H1 (cell line): ENCODE data around the gene FRA10AC1. TPM values are rescaled to one million over a fixed set of nuclear protein-coding genes. Genes with fewer than 3 reads are reported as not detected.
A peak's percentile ranks its signal among the peaks of the same experiment; 100 is the strongest.

Experiments
- ASH2L ChIP-seq: fragments of 200-600, 300-600 bp; sonication (generic); IDR thresholded peaks from one replicate; pipeline ENCODE4 v1.7.1; 2017; ENCODE audit warnings: low read length
- ATF3 ChIP-seq: IDR thresholded peaks from 2 replicates; pipeline ENCODE4 v1.6.1; 2011; ENCODE audit warnings: low read depth, mild to moderate bottlenecking, low read length; ENCODE audit not compliant: insufficient read depth
- BCL11A ChIP-seq, 2 experiments: IDR thresholded peaks; one replicate each; pipeline ENCODE4 v1.6.1; 2011; ENCODE audit warnings: low read depth in 2 of 2, low read length in 2 of 2, mild to moderate bottlenecking in 2 of 2
- CHD2 ChIP-seq: IDR thresholded peaks from 2 replicates; pipeline ENCODE4 v1.6.1; 2012; ENCODE audit warnings: low read length, improper control_type of control experiment
- CTBP2 ChIP-seq: IDR thresholded peaks from 2 replicates; pipeline ENCODE4 v1.7.0; 2011; ENCODE audit warnings: borderline replicate concordance, mild to moderate bottlenecking, moderate library complexity, mixed read lengths, low read length; ENCODE audit not compliant: insufficient read depth, insufficient read length
- EGR1 ChIP-seq: IDR thresholded peaks from 2 replicates; pipeline ENCODE4 v1.6.1; 2011; ENCODE audit warnings: low read depth, low read length, borderline replicate concordance
- HDAC6 ChIP-seq: IDR thresholded peaks from one replicate; pipeline ENCODE4 v1.7.1; 2012; ENCODE audit warnings: low read depth, mild to moderate bottlenecking, inconsistent platforms, low read length, moderate library complexity
- KDM4A ChIP-seq: IDR thresholded peaks from one replicate; pipeline ENCODE4 v1.7.1; 2012; ENCODE audit warnings: low read depth, mild to moderate bottlenecking, moderate library complexity, low read length, inconsistent platforms; ENCODE audit not compliant: severe bottlenecking
- NRF1 ChIP-seq: IDR thresholded peaks from 2 replicates; pipeline ENCODE4 v1.6.1; 2011; ENCODE audit warnings: mild to moderate bottlenecking, low read depth, low read length, improper control_type of control experiment
- RBBP5 ChIP-seq: IDR thresholded peaks from 2 replicates; pipeline ENCODE4 v1.7.1; 2012; ENCODE audit warnings: low read depth, mild to moderate bottlenecking, inconsistent platforms, low read length, moderate library complexity, borderline replicate concordance
- RFX5 ChIP-seq: IDR thresholded peaks from 2 replicates; pipeline ENCODE4 v1.6.1; 2011; ENCODE audit warnings: low read depth, low read length, improper control_type of control experiment, borderline replicate concordance
- SIRT6 ChIP-seq: IDR thresholded peaks from one replicate; pipeline ENCODE4 v1.7.1; 2012; ENCODE audit warnings: low read length, inconsistent platforms
- SP1 ChIP-seq: IDR thresholded peaks from 2 replicates; pipeline ENCODE4 v1.6.1; 2011; ENCODE audit warnings: low read depth, low read length
- TAF1 ChIP-seq: IDR thresholded peaks from 2 replicates; pipeline ENCODE4 v1.6.1; 2011; ENCODE audit warnings: mild to moderate bottlenecking, low read depth, low read length
- TEAD4 ChIP-seq: IDR thresholded peaks from 2 replicates; pipeline ENCODE4 v1.6.1; 2012; ENCODE audit warnings: low read depth, low read length, inconsistent platforms, mixed read lengths
- YY1 ChIP-seq: IDR thresholded peaks from 2 replicates; pipeline ENCODE4 v1.6.1; 2011; ENCODE audit warnings: low read depth, mild to moderate bottlenecking, low read length
- ZNF274 ChIP-seq: IDR thresholded peaks from 2 replicates; pipeline ENCODE4 v1.7.0; 2012; ENCODE audit warnings: low read length, borderline replicate concordance; ENCODE audit errors: extremely low read depth
- polyA plus RNA-seq, 7 experiments: library from polyadenylated mRNA; depleted of rRNA in 3 of 7; stranded (reverse) in 5 of 7; unstranded in 2 of 7; fragments of >200 nt in 5 of 7; fragments of 200-250 nt in 2 of 7; gene quantifications; 1 replicate in 5 of 7; 2 replicates in 1 of 7; 4 replicates in 1 of 7; pipeline versions ENCODE4 v1.2.1 to v1.2.3, GENCODE V29; 2011 to 2013; ENCODE audit warnings: missing spikeins in 2 of 7, mixed read lengths in 2 of 7
- total RNA-seq: library from RNA; stranded (reverse); fragmentation: NEBNext Ultra II Directional; extraction: Animal tissue kit (Norgen Biotek cat#: 25700); gene quantifications from 2 replicates; pipeline ENCODE4 v1.2.1, GENCODE V29; 2021
- TF ChIP-seq, protein P1 (sequence below), 3 experiments: IDR thresholded peaks; 1 replicate in 2 of 3; 2 replicates in 1 of 3; pipeline versions ENCODE4 v1.5.1 to v1.6.1; 2011; ENCODE audit warnings: low read length in 3 of 3, mild to moderate bottlenecking in 3 of 3, inconsistent platforms in 2 of 3, low read depth in 1 of 3, moderate library complexity in 1 of 3; ENCODE audit not compliant: insufficient read depth in 1 of 3; ENCODE audit errors: control extremely low read depth in 1 of 3
- TF ChIP-seq, protein P2 (sequence below): IDR thresholded peaks from 2 replicates; pipeline ENCODE4 v1.6.1; 2011; ENCODE audit warnings: low read length, improper control_type of control experiment
- TF ChIP-seq, protein P3 (sequence below): IDR thresholded peaks from 2 replicates; pipeline ENCODE4 v1.6.1; 2012; ENCODE audit warnings: inconsistent platforms

FRA10AC1 gene
- total and polyA plus RNA-seq, 2 of the 8 experiments (the other 6 are each of a cell fraction or from before 2014, with no cell fraction given) = 4.4 to 13.5 TPM

DNA sequence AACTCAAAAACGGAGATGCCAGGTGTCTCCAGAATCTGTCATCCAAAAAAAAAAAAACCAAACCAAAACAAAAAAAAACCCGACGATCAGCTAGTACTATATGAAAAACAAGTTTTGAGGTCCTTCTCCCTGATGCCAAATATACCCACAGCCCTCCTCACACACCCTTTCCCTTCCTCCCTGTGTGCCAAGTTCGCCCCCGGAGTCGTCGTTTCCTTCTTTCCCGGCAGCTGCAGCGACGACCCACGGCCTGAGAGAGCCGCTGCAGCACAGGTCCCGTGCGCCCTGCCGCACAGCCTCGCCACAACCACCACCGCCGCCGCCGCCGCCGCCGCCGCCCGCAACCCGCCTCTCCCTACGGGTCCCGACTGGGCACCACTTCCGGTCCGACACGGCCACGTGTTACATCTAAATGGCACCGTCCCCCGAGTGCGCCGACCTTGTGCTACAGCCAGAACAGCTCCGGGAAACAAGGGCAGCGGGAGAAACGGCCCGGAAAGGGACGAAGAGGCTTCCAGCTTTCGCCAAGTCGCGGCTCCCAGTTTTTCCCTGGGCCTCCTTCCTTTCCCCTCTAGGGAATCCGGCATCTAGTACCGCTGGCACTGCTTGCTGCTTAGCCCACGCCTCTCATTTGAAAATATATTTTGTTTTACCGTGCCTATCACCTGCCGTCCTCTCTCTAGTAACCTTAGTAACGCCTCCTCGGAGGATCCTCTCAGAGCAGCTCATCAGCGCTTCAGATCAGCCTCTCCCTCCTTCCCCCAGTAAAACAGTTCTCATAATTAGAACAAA, at the start of gene FRA10AC1 (continued):
- TF ChIP-seq SIRT6 (no peak), HDAC6 (no peak), YY1 (peak; percentile 76), BCL11A (IDR thresholded peaks at IDR 0.05; ENCODE audit: low read depth in 2 of 2, low read length in 2 of 2) (no peak), KDM4A (peak; percentile 42), SP1 (peak; percentile 74; the same call in 1 of the 2 replicates), CTBP2 (no peak), CHD2 (peak; percentile 59; the same call in 1 of the 2 replicates), TEAD4 (peak; percentile 61; the same call in 1 of the 2 replicates), ASH2L (peak; percentile 97), ATF3 (no peak), EGR1 (no peak), NRF1 (no peak; the same call in 1 of the 2 replicates), RFX5 (no peak), RBBP5 (peak; percentile 96), TAF1 (peak; percentile 97), ZNF274 (no peak)
- TF ChIP-seq, protein P1, sequence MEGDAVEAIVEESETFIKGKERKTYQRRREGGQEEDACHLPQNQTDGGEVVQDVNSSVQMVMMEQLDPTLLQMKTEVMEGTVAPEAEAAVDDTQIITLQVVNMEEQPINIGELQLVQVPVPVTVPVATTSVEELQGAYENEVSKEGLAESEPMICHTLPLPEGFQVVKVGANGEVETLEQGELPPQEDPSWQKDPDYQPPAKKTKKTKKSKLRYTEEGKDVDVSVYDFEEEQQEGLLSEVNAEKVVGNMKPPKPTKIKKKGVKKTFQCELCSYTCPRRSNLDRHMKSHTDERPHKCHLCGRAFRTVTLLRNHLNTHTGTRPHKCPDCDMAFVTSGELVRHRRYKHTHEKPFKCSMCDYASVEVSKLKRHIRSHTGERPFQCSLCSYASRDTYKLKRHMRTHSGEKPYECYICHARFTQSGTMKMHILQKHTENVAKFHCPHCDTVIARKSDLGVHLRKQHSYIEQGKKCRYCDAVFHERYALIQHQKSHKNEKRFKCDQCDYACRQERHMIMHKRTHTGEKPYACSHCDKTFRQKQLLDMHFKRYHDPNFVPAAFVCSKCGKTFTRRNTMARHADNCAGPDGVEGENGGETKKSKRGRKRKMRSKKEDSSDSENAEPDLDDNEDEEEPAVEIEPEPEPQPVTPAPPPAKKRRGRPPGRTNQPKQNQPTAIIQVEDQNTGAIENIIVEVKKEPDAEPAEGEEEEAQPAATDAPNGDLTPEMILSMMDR (IDR thresholded peaks at IDR 0.05; ENCODE audit: control extremely low read depth in 1 of 3, insufficient read depth in 1 of 3, low read depth in 1 of 3, low read length in 3 of 3) = peak; percentile 45 to 62 (median 51); a peak in 3 of 4 replicates
- TF ChIP-seq, protein P2, sequence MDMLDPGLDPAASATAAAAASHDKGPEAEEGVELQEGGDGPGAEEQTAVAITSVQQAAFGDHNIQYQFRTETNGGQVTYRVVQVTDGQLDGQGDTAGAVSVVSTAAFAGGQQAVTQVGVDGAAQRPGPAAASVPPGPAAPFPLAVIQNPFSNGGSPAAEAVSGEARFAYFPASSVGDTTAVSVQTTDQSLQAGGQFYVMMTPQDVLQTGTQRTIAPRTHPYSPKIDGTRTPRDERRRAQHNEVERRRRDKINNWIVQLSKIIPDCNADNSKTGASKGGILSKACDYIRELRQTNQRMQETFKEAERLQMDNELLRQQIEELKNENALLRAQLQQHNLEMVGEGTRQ = no peak; the same call in 1 of the 2 replicates
- TF ChIP-seq, protein P3, sequence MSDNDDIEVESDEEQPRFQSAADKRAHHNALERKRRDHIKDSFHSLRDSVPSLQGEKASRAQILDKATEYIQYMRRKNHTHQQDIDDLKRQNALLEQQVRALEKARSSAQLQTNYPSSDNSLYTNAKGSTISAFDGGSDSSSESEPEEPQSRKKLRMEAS = peak; percentile 89
